ENCODE data around the gene DNAJB8. TPM values are rescaled to one million over a fixed set of nuclear protein-coding genes. Genes with fewer than 3 reads are reported as not detected.
A peak's percentile ranks its signal among the peaks of the same experiment; 100 is the strongest.

DNAJB8 gene
- total and polyA plus RNA-seq, 9 of the 15 experiments (the other 6 are each of a cell fraction or from before 2014, with no cell fraction given), result not detected

DNA sequence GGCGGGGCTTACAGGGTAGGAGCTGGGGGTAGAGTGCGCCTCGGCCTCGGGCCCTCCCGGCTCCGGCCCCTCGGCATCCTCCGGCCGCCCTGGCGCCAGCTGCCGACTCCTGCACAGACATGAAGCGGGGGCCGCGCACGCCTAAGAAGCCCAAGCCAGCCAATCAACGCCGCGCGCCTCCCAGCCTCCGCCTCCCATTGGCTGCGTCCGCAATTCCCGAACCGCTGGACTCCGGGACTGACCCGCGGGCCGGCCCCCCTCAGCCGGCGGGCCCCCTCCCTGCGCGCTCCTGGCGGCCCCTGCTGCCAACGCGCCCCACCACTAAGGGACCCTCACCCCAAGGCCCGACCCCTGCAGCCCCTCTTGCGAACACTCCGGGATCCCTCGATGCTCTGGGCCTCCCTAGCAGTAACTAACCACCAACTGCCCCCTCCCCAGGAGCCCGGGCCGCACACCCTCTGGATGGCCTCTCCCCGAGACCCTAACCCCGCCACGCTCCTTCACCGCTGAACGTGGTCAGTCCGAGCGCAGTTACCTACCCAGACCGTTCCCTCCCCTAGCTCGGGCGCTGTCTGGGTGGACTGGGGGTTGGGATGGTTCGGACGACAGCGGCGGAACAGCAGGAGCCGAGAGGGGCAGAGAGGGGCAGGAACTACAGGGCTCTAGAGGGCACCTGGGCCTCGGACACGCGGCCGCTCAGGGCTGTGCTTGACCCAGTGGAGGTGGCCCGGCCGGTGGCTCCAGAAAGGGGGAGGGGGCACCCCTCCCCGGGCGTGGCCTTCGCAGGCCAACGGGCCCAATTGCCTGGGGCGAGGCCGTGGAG is 21.3 kb upstream of the DNAJB8 start (continued):
- TF ChIP-seq CCNT2 (IDR thresholded peaks at IDR 0.05; ENCODE audit: borderline replicate concordance, extremely low read depth, insufficient read length, low read depth, low read length) (peak; percentile 8), HNRNPH1 (optimal IDR thresholded peaks at IDR 0.05; ENCODE audit: low read depth, low read length) (no peak), SRSF1 (IDR thresholded peaks at IDR 0.05; ENCODE audit: low read depth, low read length) (no peak), ZNF584 (CRISPR knock-in tag; IDR thresholded peaks at IDR 0.05; ENCODE audit: low read depth) (no peak), SIX5 (IDR thresholded peaks at IDR 0.05; ENCODE audit: borderline replicate concordance in 1 of 2, insufficient read depth in 1 of 2, low read depth in 1 of 2, low read length in 2 of 2) (no peak), SMARCA5 (IDR thresholded peaks at IDR 0.05) (no peak), BRF1 (IDR thresholded peaks at IDR 0.05; ENCODE audit: borderline replicate concordance, extremely low read depth, insufficient read length) (no peak), HOXB6 (CRISPR knock-in tag; IDR thresholded peaks at IDR 0.05; ENCODE audit: borderline replicate concordance) (no peak), ZNF507 (tag; conservative IDR thresholded peaks at IDR 0.05) (no peak), KDM4B (IDR thresholded peaks at IDR 0.05; ENCODE audit: borderline replicate concordance in 2 of 2, low read depth in 1 of 2) (no peak), HDAC6 (IDR thresholded peaks at IDR 0.05; ENCODE audit: low read depth, low read length) (no peak), ZBTB8A (IDR thresholded peaks at IDR 0.05; ENCODE audit: partially characterized antibody) (no peak), HEY1 (CRISPR knock-in tag; IDR thresholded peaks at IDR 0.05; ENCODE audit: borderline replicate concordance) (no peak), SIN3A (IDR thresholded peaks at IDR 0.05; ENCODE audit: borderline replicate concordance in 2 of 2, control insufficient read depth in 1 of 2, low read depth in 2 of 2, low read length in 2 of 2) (peak in 1 of 2 experiments; percentile 65; a peak in 1 of 4 replicates), MYNN (IDR thresholded peaks at IDR 0.05) (peak; percentile 53; the same call in 1 of the 2 replicates), MYNN (CRISPR knock-in tag; IDR thresholded peaks at IDR 0.05) (no peak), PHTF2 (CRISPR knock-in tag; IDR thresholded peaks at IDR 0.05) (no peak), LCOR (CRISPR knock-in tag; IDR thresholded peaks at IDR 0.05) (no peak), PURB (CRISPR knock-in tag; IDR thresholded peaks at IDR 0.05; ENCODE audit: low read depth) (no peak), FOXA1 (IDR thresholded peaks at IDR 0.05; ENCODE audit: borderline replicate concordance) (no peak), SUPT5H (IDR thresholded peaks at IDR 0.05) (peak; percentile 76), SNRNP70 (optimal IDR thresholded peaks at IDR 0.05; ENCODE audit: low read depth, low read length) (no peak), PRMT5 (CRISPR knock-in tag; IDR thresholded peaks at IDR 0.05) (no peak), NBN (IDR thresholded peaks at IDR 0.05; ENCODE audit: low read depth) (no peak)
- TF ChIP-seq, protein P1, sequence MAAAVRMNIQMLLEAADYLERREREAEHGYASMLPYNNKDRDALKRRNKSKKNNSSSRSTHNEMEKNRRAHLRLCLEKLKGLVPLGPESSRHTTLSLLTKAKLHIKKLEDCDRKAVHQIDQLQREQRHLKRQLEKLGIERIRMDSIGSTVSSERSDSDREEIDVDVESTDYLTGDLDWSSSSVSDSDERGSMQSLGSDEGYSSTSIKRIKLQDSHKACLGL (CRISPR knock-in tag; IDR thresholded peaks at IDR 0.05; ENCODE audit: borderline replicate concordance, poor library complexity, severe bottlenecking), result no peak
- TF ChIP-seq, protein P2, sequence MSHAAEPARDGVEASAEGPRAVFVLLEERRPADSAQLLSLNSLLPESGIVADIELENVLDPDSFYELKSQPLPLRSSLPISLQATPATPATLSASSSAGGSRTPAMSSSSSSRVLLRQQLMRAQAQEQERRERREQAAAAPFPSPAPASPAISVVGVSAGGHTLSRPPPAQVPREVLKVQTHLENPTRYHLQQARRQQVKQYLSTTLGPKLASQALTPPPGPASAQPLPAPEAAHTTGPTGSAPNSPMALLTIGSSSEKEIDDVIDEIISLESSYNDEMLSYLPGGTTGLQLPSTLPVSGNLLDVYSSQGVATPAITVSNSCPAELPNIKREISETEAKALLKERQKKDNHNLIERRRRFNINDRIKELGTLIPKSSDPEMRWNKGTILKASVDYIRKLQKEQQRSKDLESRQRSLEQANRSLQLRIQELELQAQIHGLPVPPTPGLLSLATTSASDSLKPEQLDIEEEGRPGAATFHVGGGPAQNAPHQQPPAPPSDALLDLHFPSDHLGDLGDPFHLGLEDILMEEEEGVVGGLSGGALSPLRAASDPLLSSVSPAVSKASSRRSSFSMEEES (CRISPR knock-in tag; IDR thresholded peaks at IDR 0.05), result no peak

Measured in K562 (cell line).